ENCODE results near the gene GPR152. TPM values are rescaled to one million over a fixed set of nuclear protein-coding genes. Genes with fewer than 3 reads are reported as not detected.

GPR152 gene
- total and polyA plus RNA-seq, 4 donors: not detected

GRCh38 chr11:67495234-67496005 is 42.9 kb upstream of the GPR152 start:
- Histone ChIP-seq H3K27me3 (ENCODE audit: control insufficient read depth, insufficient read depth, low read length) (no peaks in the 10 kb centered on the region), H3K9me3 (ENCODE audit: control insufficient read depth, insufficient read depth, low read length) (no peaks in the 10 kb centered on the region), H3K27ac (ENCODE audit: low read depth, low read length) (no peak overlapping the region), H3K4me1 (ENCODE audit: control insufficient read depth, insufficient read depth, low read length) (peaks cover 13% of the 10 kb centered on the region), H3K36me3 (ENCODE audit: control insufficient read depth, insufficient read depth, low read length) (peaks cover 98% of the 10 kb centered on the region), H3K4me3 (ENCODE audit: low read depth, low read length) (no peak overlapping the region)
- no peak for DNase-seq (ENCODE audit: low read depth in 4 of 6, low spot score in 6 of 6)
- 92% methylated on average over 10 of the region's 16 CpGs for WGBS (ENCODE audit: insufficient coverage)

- H3K4me3 ChIP-seq (ENCODE audit: low read depth, low read length): no peak overlapping the region
- H3K36me3 ChIP-seq (ENCODE audit: control insufficient read depth, insufficient read depth, low read length): peaks cover 98% of the 10 kb centered on the region
- no peak for DNase-seq (ENCODE audit: low read depth in 4 of 6, low spot score in 6 of 6)
- H3K4me1 ChIP-seq (ENCODE audit: control insufficient read depth, insufficient read depth, low read length): peaks cover 11% of the 10 kb centered on the region
- no peak overlapping the region for H3K27ac ChIP-seq (ENCODE audit: low read depth, low read length)
- H3K9me3 ChIP-seq (ENCODE audit: control insufficient read depth, insufficient read depth, low read length): no peaks in the 10 kb centered on the region
- no peaks in the 10 kb centered on the region for H3K27me3 ChIP-seq (ENCODE audit: control insufficient read depth, insufficient read depth, low read length)
- WGBS (ENCODE audit: insufficient coverage): 84% methylated on average over 51 of the region's 59 CpGs
Observed at GRCh38 chr11:67494371-67495233, 42.1 kb upstream of the GPR152 start.

GRCh38 chr11:67493548-67494370 is 41.2 kb upstream of the GPR152 start:
- Histone ChIP-seq H3K36me3 (ENCODE audit: control insufficient read depth, insufficient read depth, low read length) (peaks cover 100% of the 10 kb centered on the region), H3K27ac (ENCODE audit: low read depth, low read length) (no peak overlapping the region), H3K27me3 (ENCODE audit: control insufficient read depth, insufficient read depth, low read length) (no peaks in the 10 kb centered on the region), H3K4me3 (ENCODE audit: low read depth, low read length) (no peak overlapping the region), H3K4me1 (ENCODE audit: control insufficient read depth, insufficient read depth, low read length) (peaks cover 11% of the 10 kb centered on the region), H3K9me3 (ENCODE audit: control insufficient read depth, insufficient read depth, low read length) (no peaks in the 10 kb centered on the region)
- no peak for DNase-seq (ENCODE audit: low read depth in 4 of 6, low spot score in 6 of 6)
- WGBS (ENCODE audit: insufficient coverage): 94% methylated on average over 59 of the region's 65 CpGs

- WGBS (ENCODE audit: insufficient coverage): 84% methylated on average over 45 of the region's 46 CpGs
- Histone ChIP-seq H3K9me3 (ENCODE audit: control insufficient read depth, insufficient read depth, low read length) (no peaks in the 10 kb centered on the region), H3K4me1 (ENCODE audit: control insufficient read depth, insufficient read depth, low read length) (peaks cover 5% of the 10 kb centered on the region), H3K36me3 (ENCODE audit: control insufficient read depth, insufficient read depth, low read length) (peaks cover 99% of the 10 kb centered on the region), H3K27ac (ENCODE audit: low read depth, low read length) (no peak overlapping the region), H3K4me3 (ENCODE audit: low read depth, low read length) (no peak overlapping the region), H3K27me3 (ENCODE audit: control insufficient read depth, insufficient read depth, low read length) (no peaks in the 10 kb centered on the region)
- DNase-seq (ENCODE audit: low read depth in 4 of 6, low spot score in 6 of 6): no peak
Observed at GRCh38 chr11:67492801-67493547, 40.4 kb upstream of the GPR152 start.

GRCh38 chr11:67492069-67492727 is 39.7 kb upstream of the GPR152 start:
- peaks cover 99% of the 10 kb centered on the region for H3K36me3 ChIP-seq (ENCODE audit: control insufficient read depth, insufficient read depth, low read length)
- H3K4me3 ChIP-seq (ENCODE audit: low read depth, low read length): no peak overlapping the region
- peaks cover 5% of the 10 kb centered on the region for H3K4me1 ChIP-seq (ENCODE audit: control insufficient read depth, insufficient read depth, low read length)
- no peaks in the 10 kb centered on the region for H3K9me3 ChIP-seq (ENCODE audit: control insufficient read depth, insufficient read depth, low read length)
- no peaks in the 10 kb centered on the region for H3K27me3 ChIP-seq (ENCODE audit: control insufficient read depth, insufficient read depth, low read length)
- WGBS (ENCODE audit: insufficient coverage): 86% methylated on average over 19 of the region's 19 CpGs
- DNase-seq (ENCODE audit: low read depth in 4 of 6, low spot score in 6 of 6): no peak
- no peak overlapping the region for H3K27ac ChIP-seq (ENCODE audit: low read depth, low read length)

GRCh38 chr11:67491276-67492068 is 38.9 kb upstream of the GPR152 start:
- Histone ChIP-seq H3K36me3 (ENCODE audit: control insufficient read depth, insufficient read depth, low read length) (peaks cover 99% of the 10 kb centered on the region), H3K27ac (ENCODE audit: low read depth, low read length) (no peak overlapping the region)

GRCh38 chr11:67490727-67491065 is 38.2 kb upstream of the GPR152 start:
- DNase-seq (ENCODE audit: low read depth in 4 of 6, low spot score in 6 of 6): no peak
- Histone ChIP-seq H3K36me3 (ENCODE audit: control insufficient read depth, insufficient read depth, low read length) (peaks cover 94% of the 10 kb centered on the region), H3K27ac (ENCODE audit: low read depth, low read length) (no peak overlapping the region), H3K4me1 (ENCODE audit: control insufficient read depth, insufficient read depth, low read length) (peaks cover 5% of the 10 kb centered on the region), H3K4me3 (ENCODE audit: low read depth, low read length) (no peak overlapping the region), H3K27me3 (ENCODE audit: control insufficient read depth, insufficient read depth, low read length) (no peaks in the 10 kb centered on the region), H3K9me3 (ENCODE audit: control insufficient read depth, insufficient read depth, low read length) (no peaks in the 10 kb centered on the region)
- WGBS (ENCODE audit: insufficient coverage): 65% methylated on average over 13 of the region's 15 CpGs

More at GRCh38 chr11:67491276-67492068, 38.9 kb upstream of the GPR152 start:
- H3K27me3 ChIP-seq (ENCODE audit: control insufficient read depth, insufficient read depth, low read length): no peaks in the 10 kb centered on the region
- no peaks in the 10 kb centered on the region for H3K9me3 ChIP-seq (ENCODE audit: control insufficient read depth, insufficient read depth, low read length)
- H3K4me1 ChIP-seq (ENCODE audit: control insufficient read depth, insufficient read depth, low read length): peaks cover 5% of the 10 kb centered on the region
- WGBS (ENCODE audit: insufficient coverage): 81% methylated on average over 15 of the region's 24 CpGs
- DNase-seq (ENCODE audit: low read depth in 4 of 6, low spot score in 6 of 6): no peak
- H3K4me3 ChIP-seq (ENCODE audit: low read depth, low read length): no peak overlapping the region

GRCh38 chr11:67489885-67490726 is 37.6 kb upstream of the GPR152 start:
- Histone ChIP-seq H3K4me1 (ENCODE audit: control insufficient read depth, insufficient read depth, low read length) (peaks cover 6% of the 10 kb centered on the region), H3K4me3 (ENCODE audit: low read depth, low read length) (no peak overlapping the region), H3K27ac (ENCODE audit: low read depth, low read length) (no peak overlapping the region), H3K27me3 (ENCODE audit: control insufficient read depth, insufficient read depth, low read length) (no peaks in the 10 kb centered on the region), H3K36me3 (ENCODE audit: control insufficient read depth, insufficient read depth, low read length) (peaks cover 88% of the 10 kb centered on the region), H3K9me3 (ENCODE audit: control insufficient read depth, insufficient read depth, low read length) (no peaks in the 10 kb centered on the region)
- no peak for DNase-seq (ENCODE audit: low read depth in 4 of 6, low spot score in 6 of 6)
- WGBS (ENCODE audit: insufficient coverage): 84% methylated on average over 17 of the region's 23 CpGs

Data from spinal cord (tissue), 10 donors.